Activated T-cell treated with anti-CD3 and anti-CD28 coated beads for 1 hour (primary cell): ENCODE data around the gene SPINK5.

Source experiments
- DNase-seq: peaks from one replicate; pipeline ENCODE4 v3.0.0-alpha.2; 2020; ENCODE audit warnings: low read depth

The SPINK5 gene

DNA sequence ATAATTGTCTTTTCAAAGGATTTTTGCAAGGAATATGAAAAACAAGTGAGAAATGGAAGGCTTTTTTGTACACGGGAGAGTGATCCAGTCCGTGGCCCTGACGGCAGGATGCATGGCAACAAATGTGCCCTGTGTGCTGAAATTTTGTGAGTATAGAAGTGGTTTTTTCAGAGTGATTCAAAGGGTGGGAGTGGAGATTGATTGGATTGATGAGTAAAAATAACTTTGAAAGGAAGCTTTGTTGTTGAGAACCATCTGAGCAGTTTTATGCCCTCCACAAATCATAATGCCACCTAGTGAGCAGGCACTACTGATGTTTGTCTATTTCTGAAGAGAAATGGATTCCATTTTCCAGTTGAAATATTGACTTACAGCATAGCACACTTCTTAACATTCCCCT is 30.6 kb downstream of the SPINK5 start:
- no peak for DNase-seq

- no peak for DNase-seq
Observed at GRCh38 chr5:148104226-148104625, 40.4 kb downstream of the SPINK5 start.

GRCh38 chr5:148107608-148108007 is 43.8 kb downstream of the SPINK5 start:
- DNase-seq: no peak

- no peak for DNase-seq
Observed at GRCh38 chr5:148113243-148113642, 49.5 kb downstream of the SPINK5 start.

DNA sequence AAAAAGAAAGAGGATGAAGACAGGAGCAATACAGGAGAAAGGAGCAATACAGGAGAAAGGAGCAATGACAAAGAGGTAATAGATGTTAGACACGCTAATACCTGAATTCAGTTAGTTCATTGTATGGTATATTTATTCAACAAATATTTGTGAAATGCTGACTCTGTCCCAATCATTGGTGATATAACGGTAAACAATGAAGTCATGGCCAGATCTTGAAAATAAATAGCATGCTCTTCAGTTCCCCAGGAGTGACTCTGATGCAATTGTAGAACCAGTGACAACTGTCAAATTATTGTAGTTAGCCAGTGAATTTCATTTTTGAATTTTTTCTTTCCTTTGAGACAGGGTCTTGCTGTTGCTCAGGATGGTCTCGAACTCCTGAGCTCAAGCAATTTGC is 56.5 kb downstream of the SPINK5 start:
- DNase-seq: no peak

- DNase-seq: no peak
Observed at GRCh38 chr5:148125641-148126040, 61.9 kb downstream of the SPINK5 start.

GRCh38 chr5:148135091-148136048 is 71.6 kb downstream of the SPINK5 start:
- no peak for DNase-seq

- no peak for DNase-seq
Observed at GRCh38 chr5:148140846-148141245, 77.1 kb downstream of the SPINK5 start.

DNA sequence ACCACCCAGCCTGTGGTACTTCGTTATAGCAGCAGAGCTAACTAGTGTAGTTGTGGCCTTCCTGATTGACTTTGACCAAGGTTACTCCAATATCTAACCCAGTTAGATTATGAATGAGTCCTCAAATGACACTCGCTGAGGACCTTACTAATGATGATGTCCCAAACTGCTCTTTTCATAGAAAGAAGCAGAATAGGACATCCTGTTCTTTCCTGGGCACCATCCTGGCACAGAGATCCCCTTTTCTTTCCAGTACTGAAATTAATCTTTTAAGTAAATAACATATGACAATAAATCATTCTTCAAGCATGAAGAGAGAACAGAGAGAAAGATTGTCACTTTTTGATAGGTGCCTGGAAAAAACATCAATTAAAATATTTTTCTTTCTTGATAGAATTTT is 77.9 kb downstream of the SPINK5 start:
- DNase-seq: no peak

GRCh38 chr5:148145916-148146315 is 82.1 kb downstream of the SPINK5 start:
- no peak for DNase-seq

DNA sequence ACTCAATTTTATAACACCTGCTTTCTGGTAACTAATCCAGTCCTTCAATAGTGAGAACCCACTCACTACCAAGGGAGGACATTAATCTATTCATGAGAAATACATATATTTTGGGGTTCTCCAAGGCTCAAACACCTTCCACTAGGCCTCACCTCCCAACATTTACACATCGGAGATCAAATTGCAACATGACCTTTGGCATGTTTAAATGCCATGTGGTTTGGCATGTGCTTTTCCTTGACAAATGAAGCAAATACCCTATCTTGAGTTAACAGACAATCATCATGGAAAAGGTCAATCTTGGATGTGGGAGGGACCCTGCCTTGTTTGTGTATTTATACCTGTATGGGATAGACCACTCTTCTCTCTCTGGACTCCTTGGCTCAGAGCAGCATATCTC is 82.7 kb downstream of the SPINK5 start:
- DNase-seq: no peak

DNA sequence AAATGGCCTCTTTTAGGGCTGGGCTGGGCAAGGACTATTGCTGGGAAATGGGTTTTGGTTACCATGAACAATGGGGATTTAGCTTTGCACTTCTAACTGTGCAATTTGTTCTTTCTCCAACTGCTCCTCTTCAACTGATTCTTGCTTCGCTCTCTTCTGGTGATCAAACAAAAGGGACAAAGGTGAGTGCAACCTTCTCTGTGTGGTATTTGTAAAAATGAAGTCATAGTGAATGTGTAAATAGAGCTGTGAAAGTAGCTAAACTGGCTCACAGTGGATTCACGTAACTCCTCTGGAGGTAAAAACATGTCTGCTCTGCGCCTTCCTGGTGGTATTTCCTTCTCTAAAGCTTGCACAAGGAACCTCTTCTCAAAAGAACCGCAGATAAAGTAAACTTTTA is 83.6 kb downstream of the SPINK5 start:
- no peak for DNase-seq

DNA sequence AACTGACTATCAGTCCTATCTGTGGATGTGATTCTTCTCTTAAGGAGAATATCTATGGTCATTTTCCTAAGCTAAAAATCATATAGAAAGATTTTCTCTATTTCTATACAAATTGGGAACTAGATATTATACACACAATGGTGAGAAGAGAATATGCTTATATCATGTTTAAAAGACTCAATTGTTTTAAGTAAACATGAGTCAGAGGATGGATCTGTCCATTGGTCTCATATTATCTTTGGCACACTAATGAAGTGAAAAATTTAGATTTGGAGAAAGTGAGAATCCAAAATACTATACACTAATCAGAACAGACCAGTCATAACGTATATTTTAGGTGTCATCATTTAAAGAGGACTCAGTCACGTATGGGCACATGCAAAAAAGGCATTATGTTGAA is 88.1 kb downstream of the SPINK5 start:
- DNase-seq: no peak

DNA sequence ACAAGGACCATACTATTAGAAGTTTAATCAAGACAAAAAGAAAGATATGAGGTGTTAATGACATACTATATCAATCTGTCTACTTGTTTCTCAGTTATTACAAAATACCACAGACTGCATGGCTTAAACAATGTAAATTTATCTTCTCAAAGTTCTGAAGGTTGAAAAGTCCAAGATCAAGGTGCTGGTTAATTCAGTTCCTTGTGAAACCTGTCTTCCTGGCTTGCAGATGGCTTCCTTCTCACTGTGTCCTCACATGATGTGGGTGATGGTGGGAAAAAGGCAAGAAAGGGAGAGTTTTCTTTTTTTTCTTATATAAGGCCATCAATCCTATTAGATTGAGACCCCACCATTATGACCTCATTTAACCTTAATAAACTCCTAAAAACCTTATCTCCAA is 89.0 kb downstream of the SPINK5 start:
- DNase-seq: no peak

DNA sequence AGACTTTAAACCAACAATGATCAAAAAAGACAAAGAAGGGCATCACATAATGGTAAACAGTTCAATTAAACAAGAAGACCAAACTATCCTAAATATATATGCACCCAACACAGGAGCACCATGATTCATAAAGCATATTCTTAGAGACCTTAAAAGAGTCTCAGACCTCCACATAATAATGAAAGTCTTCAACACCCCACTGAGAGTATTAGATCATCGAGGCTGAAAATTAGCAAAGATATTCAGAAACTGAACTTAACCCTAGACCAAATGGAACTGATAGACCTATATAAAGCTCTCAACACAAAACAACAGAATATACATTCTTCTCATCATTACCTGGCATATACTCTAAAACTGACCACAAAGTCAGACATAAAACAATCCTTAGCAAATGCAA is 92.8 kb downstream of the SPINK5 start:
- no peak for DNase-seq

GRCh38 chr5:148162038-148162437 is 98.3 kb downstream of the SPINK5 start:
- DNase-seq: no peak

DNA sequence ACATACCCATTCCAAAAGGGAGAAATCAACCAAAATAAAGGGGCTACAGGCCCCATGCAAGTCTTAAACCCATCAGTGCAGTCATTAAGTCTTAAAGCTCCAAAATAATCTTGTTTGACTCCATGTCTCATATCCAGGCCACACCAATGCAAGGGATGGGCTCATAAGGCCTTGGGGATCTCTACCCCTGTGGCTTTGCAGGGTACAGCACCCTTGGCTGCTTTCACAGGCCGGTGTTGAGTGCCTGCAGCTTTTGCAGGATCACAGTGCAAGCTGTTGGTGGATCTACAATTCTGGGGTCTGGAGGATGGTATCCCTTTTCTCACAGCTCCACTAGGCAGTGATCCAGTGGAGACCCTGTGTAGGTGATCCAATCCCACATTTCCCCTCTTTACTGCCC is 99.6 kb downstream of the SPINK5 start:
- DNase-seq: no peak

DNA sequence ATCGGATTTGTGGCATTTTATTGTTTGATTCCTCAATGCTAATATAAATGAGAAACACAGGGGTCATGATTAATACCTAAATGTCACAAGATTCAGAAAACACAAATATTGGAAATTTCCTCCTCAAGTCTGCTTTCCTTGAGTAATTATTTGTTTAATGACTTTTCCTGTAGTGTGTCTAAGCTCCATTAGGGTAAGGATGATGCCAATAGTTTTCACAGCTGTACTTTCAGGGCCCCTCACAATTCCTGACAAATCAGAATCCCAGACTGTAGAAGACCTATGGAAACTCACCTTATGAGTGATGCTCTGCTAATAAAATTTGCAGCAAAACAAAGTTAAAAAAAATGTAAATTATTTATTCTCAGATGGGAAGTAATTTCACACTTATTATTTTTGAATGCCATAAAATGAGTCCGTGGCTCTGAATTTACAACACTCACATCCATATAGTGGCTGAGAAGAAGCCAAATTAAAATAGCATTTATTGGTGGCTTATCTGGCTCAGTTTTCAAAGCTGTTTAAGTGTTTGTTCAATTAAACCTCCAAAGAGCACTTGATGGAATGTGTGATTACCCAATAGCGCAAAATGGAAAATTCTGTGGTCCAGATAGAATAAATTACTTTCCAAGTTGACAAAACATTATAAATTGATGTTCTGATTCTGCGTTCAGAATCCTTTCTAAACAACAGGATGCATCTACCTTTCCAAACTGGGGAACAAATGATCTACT is 102.9 kb downstream of the SPINK5 start:
- no peak for DNase-seq

- no peak for DNase-seq
Observed at GRCh38 chr5:148168246-148168645, 104.5 kb downstream of the SPINK5 start, which contains the start of gene SPINK14. Gene SPINK14 (plus strand): TSS chr5:148168546. CDS start chr5:148169733, 1,187 bp downstream.

DNA sequence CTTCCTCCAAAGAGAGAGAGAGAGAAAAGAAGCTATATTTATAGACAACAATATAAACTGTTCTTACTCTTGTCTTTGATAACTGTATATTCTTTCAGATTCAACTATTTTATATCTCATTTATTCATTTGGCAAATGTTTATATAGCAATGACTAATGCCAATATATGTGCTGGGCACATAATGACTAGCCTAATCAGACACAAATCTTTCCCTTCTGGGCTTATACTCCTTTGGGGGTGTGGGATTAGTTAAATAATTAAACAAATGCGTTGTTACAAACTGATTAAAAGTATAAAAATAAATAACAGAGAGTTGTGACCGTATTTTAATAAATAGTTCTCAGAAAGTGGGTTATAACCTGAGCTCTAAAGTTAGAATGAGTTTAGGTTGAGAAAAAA is 108.6 kb downstream of the SPINK5 start:
- no peak for DNase-seq

- no peak for DNase-seq
Observed at GRCh38 chr5:148176480-148176879, 112.7 kb downstream of the SPINK5 start.

GRCh38 chr5:148177207-148177606 is 113.4 kb downstream of the SPINK5 start:
- DNase-seq: no peak

DNA sequence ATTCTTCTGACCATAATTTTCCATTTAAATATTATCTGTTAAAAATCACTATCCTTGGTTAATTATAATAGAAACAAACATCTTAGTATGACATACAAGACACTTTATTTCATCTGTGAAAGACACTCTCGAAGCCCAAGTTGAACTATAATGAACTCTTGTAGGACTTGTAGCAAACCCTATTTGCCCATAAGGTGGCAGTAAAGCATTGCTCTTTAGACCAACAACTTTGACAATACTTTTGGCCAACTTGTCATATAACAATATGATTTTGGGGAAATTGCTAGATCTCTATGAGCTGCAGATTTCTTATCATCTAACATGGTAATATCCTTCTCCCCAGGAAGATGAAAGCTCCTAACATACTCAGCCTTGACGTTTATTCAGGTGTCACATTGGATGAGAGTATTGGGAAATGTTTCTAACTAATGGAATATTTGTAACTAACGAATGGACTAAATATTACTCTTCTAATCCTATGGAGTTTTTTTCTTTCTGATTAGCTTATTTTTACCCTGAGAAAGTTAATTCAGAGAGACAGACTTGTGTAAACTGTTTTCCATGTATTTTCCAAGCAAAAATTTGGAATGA is 115.5 kb downstream of the SPINK5 start:
- DNase-seq: no peak
